SIG-M5 treated with dmso at 0.1 percent for 504 hours (cell line): ENCODE measurements around the gene CYP3A5.
"Not testable (repeated sequence)": the region's sequence is repeated elsewhere in the genome, so short reads cannot be mapped to it uniquely, and the experiment has no call there.

Source experiments
- DNase-seq: peaks from one replicate; lab custom pipeline; 2025; ENCODE audit not compliant: unreplicated experiment; lab: John Stamatoyannopoulos, UW

CYP3A5 gene

GRCh38 chr7:99685871-99686608 is 6.2 kb upstream of the CYP3A5 start:
- not testable (repeated sequence) for DNase-seq

GRCh38 chr7:99685129-99685758 is 5.4 kb upstream of the CYP3A5 start:
- DNase-seq: no peak

GRCh38 chr7:99679032-99679399 is 780 bp downstream of the CYP3A5 start:
- DNase-seq: no peak

- DNase-seq: no peak
These were observed 2.1 kb downstream of the CYP3A5 start for GRCh38 chr7:99677648-99678045.

- DNase-seq: no peak
These were observed 2.7 kb downstream of the CYP3A5 start for GRCh38 chr7:99677013-99677647.

GRCh38 chr7:99674995-99675742 is 4.6 kb downstream of the CYP3A5 start:
- no peak for DNase-seq

- DNase-seq: no peak
These were observed 7.2 kb downstream of the CYP3A5 start for GRCh38 chr7:99672573-99672972.

- no peak for DNase-seq
These were observed 10.0 kb downstream of the CYP3A5 start for GRCh38 chr7:99669782-99670181.

GRCh38 chr7:99668541-99668940 is 11.3 kb downstream of the CYP3A5 start:
- no peak for DNase-seq

GRCh38 chr7:99667179-99667578 is 12.6 kb downstream of the CYP3A5 start:
- no peak for DNase-seq

- DNase-seq: no peak
These were observed 13.8 kb downstream of the CYP3A5 start for GRCh38 chr7:99666013-99666395.

- no peak for DNase-seq
These were observed 14.3 kb downstream of the CYP3A5 start for GRCh38 chr7:99665312-99666012.

- DNase-seq: not testable (repeated sequence)
These were observed 21.9 kb downstream of the CYP3A5 start for GRCh38 chr7:99657879-99658278.

- not testable (repeated sequence) for DNase-seq
These were observed 25.2 kb downstream of the CYP3A5 start for GRCh38 chr7:99654626-99655025.

GRCh38 chr7:99653754-99654153 is 26.0 kb downstream of the CYP3A5 start:
- no peak for DNase-seq

- DNase-seq: not testable (repeated sequence)
These were observed 26.5 kb downstream of the CYP3A5 start for GRCh38 chr7:99653269-99653668.

GRCh38 chr7:99652671-99653070 is 27.1 kb downstream of the CYP3A5 start:
- no peak for DNase-seq

GRCh38 chr7:99651290-99651689 is 28.5 kb downstream of the CYP3A5 start:
- DNase-seq: no peak

- DNase-seq: no peak
These were observed 31.0 kb downstream of the CYP3A5 start for GRCh38 chr7:99648843-99649242.

GRCh38 chr7:99645590-99645989 is 34.2 kb downstream of the CYP3A5 start:
- DNase-seq: no peak

GRCh38 chr7:99644431-99644830 is 35.4 kb downstream of the CYP3A5 start:
- no peak for DNase-seq
